ENCODE measurements around the gene DALRD3.
A peak's percentile ranks its signal among the peaks of the same experiment; 100 is the strongest.

Gene DALRD3

DNA sequence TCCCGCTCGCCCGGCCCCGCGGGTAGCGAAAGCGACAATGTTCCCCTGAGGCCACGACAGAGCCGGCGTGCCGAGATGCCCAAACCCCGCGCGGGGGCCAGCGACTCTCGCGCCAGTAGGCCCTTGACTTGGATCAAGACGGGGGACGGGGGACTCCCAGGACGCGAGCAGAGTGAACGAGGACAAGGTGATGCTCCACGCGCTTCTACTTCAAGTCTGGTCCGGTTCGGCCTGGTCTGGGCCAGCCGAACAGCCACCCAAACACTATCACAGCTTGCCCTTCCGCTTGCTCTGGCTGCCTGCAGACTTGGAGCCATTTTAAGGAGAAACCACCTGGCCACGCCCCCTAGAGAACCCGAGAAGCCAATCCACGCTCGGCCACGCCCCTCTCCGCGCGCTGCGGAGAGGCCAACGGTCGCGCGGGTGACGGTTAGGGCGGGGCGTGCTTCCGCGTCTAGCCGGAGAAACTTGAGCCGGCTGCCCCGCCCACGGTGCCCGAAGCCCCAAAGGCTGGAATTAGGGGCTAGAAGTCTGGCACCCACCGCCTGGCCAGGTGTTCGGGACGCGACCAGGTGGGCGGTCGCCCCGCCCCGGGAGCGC is 2.9 kb upstream of the DALRD3 start:
- peaks cover 17% of the 10 kb centered on the region for H3K4me1 ChIP-seq (ENCODE audit: control insufficient read depth, insufficient read depth, low read length)
- H3K27ac ChIP-seq (ENCODE audit: low read depth, low read length), result peak overlapping the region; percentile 98

GRCh38 chr3:49020330-49021212 is 2.2 kb upstream of the DALRD3 start:
- no peaks in the 10 kb centered on the region for H3K27me3 ChIP-seq (ENCODE audit: control insufficient read depth, insufficient read depth, low read length)
- H3K9ac ChIP-seq (ENCODE audit: low read depth, low read length), result peak overlapping the region; percentile 91
- peaks cover 17% of the 10 kb centered on the region for H3K4me1 ChIP-seq (ENCODE audit: control insufficient read depth, insufficient read depth, low read length)
- peak overlapping the region; percentile 90 for H3K4me3 ChIP-seq (ENCODE audit: low read depth, low read length)
- H3K27ac ChIP-seq (ENCODE audit: low read depth, low read length), result peak overlapping the region; percentile 98
- no peaks in the 10 kb centered on the region for H3K9me3 ChIP-seq (ENCODE audit: control insufficient read depth, insufficient read depth, low read length)
- peaks cover 37% of the 10 kb centered on the region for H3K36me3 ChIP-seq (ENCODE audit: control insufficient read depth, insufficient read depth, low read length)

More for the DNA sequence above, 2.9 kb upstream of the DALRD3 start:
- H3K4me3 ChIP-seq (ENCODE audit: low read depth, low read length), result peak overlapping the region; percentile 90
- peaks cover 37% of the 10 kb centered on the region for H3K36me3 ChIP-seq (ENCODE audit: control insufficient read depth, insufficient read depth, low read length)
- no peaks in the 10 kb centered on the region for H3K27me3 ChIP-seq (ENCODE audit: control insufficient read depth, insufficient read depth, low read length)
- H3K9ac ChIP-seq (ENCODE audit: low read depth, low read length), result peak overlapping the region; percentile 91
- H3K9me3 ChIP-seq (ENCODE audit: control insufficient read depth, insufficient read depth, low read length), result no peaks in the 10 kb centered on the region

DNA sequence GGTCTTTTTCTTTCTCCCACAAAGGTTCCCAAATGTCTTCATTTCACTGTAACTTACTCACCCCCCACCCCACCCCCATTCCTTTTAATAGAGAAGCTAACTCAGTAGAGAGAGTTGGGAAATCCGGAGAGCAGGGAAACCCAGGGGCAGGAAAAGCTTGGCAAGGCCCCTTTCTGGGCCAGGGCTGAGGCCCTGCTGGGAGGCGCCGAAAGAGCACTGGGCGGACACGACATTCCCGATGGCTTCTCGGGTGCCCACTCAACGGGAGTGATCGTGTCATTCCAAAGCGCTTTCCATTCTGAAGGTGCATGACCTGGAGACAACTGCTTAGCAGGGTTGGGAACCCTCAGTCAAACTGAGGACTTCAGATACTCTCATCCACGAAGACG is 1.6 kb upstream of the DALRD3 start:
- no peaks in the 10 kb centered on the region for H3K9me3 ChIP-seq (ENCODE audit: control insufficient read depth, insufficient read depth, low read length)
- H3K4me1 ChIP-seq (ENCODE audit: control insufficient read depth, insufficient read depth, low read length), result peaks cover 17% of the 10 kb centered on the region
- no peaks in the 10 kb centered on the region for H3K27me3 ChIP-seq (ENCODE audit: control insufficient read depth, insufficient read depth, low read length)
- peak overlapping the region; percentile 90 for H3K4me3 ChIP-seq (ENCODE audit: low read depth, low read length)
- H3K9ac ChIP-seq (ENCODE audit: low read depth, low read length), result no peak overlapping the region
- H3K36me3 ChIP-seq (ENCODE audit: control insufficient read depth, insufficient read depth, low read length), result peaks cover 37% of the 10 kb centered on the region
- peak overlapping the region; percentile 98 for H3K27ac ChIP-seq (ENCODE audit: low read depth, low read length)

DNA sequence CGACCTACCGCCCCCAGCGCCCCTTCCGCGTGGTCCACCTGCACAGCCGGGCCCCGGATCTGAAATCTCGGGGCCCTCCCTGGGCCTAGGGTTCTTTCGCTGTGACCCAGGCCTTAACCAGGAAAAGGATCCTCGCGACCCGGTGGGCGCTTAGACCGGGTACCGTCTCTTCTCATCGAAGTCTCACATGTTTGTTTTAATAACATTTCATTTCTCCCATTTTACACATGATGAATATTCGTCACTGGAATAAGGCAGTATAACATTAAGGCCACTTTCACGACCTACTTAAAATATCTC is 277 bp upstream of the DALRD3 start:
- peaks cover 17% of the 10 kb centered on the region for H3K4me1 ChIP-seq (ENCODE audit: control insufficient read depth, insufficient read depth, low read length)
- peak overlapping the region; percentile 48 for H3K9ac ChIP-seq (ENCODE audit: low read depth, low read length)
- H3K4me3 ChIP-seq (ENCODE audit: low read depth, low read length), result peak overlapping the region; percentile 82
- peak overlapping the region; percentile 77 for H3K27ac ChIP-seq (ENCODE audit: low read depth, low read length)
- no peaks in the 10 kb centered on the region for H3K9me3 ChIP-seq (ENCODE audit: control insufficient read depth, insufficient read depth, low read length)
- no peaks in the 10 kb centered on the region for H3K27me3 ChIP-seq (ENCODE audit: control insufficient read depth, insufficient read depth, low read length)
- peaks cover 37% of the 10 kb centered on the region for H3K36me3 ChIP-seq (ENCODE audit: control insufficient read depth, insufficient read depth, low read length)

- Histone ChIP-seq H3K9ac (ENCODE audit: low read depth, low read length) (peak overlapping the region; percentile 48; the same call in 1 of the 2 replicates), H3K4me1 (ENCODE audit: control insufficient read depth, insufficient read depth, low read length) (peaks cover 12% of the 10 kb centered on the region), H3K27ac (ENCODE audit: low read depth, low read length) (peak overlapping the region; percentile 77), H3K27me3 (ENCODE audit: control insufficient read depth, insufficient read depth, low read length) (no peaks in the 10 kb centered on the region), H3K36me3 (ENCODE audit: control insufficient read depth, insufficient read depth, low read length) (peaks cover 42% of the 10 kb centered on the region), H3K9me3 (ENCODE audit: control insufficient read depth, insufficient read depth, low read length) (no peaks in the 10 kb centered on the region), H3K4me3 (ENCODE audit: low read depth, low read length) (peak overlapping the region; percentile 82)
These were observed 980 bp downstream of the DALRD3 start for GRCh38 chr3:49017229-49017970.

DNA sequence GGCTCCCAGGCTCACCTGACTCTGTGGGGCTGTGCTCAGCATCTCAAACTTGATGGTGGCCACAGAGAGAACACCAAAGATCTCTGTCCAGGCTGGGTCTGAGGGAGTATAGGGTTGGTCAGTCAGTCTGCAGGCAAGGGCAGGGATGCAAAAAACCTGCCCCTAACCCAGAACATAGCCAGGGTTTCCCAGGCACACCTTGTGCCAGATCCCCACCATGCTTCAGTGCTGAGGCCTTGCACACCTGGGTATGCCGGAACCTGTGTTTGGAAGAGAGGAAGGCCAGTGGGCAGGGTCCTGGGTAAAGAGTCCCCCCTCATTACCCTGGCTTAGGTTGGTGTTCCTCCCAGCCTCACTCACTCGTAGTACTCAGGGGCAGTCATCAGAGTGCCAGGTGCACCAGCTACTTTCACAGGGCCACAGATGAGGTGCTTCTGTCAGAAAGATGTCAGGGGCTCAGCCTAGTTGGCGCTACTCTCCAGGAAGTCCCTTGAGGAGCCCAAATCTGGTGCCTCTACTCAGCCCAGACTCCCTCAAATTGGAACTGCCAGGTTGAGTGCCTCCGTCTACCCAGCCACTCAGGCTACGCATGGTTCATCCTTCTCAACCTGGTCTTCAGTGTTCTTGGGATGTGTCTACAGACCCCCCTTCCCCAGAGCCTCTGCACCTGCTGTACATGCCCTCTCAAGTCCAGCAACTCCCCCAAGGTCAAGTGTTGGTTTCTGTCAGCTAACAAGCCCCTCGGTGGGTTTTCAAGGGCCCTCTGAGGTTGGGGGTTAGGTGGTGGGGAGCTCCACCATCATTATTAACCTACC is 1.8 kb downstream of the DALRD3 start:
- H3K4me1 ChIP-seq (ENCODE audit: control insufficient read depth, insufficient read depth, low read length), result peaks cover 12% of the 10 kb centered on the region
- H3K9ac ChIP-seq (ENCODE audit: low read depth, low read length), result no peak overlapping the region
- no peak overlapping the region for H3K27ac ChIP-seq (ENCODE audit: low read depth, low read length)
- no peaks in the 10 kb centered on the region for H3K9me3 ChIP-seq (ENCODE audit: control insufficient read depth, insufficient read depth, low read length)
- H3K27me3 ChIP-seq (ENCODE audit: control insufficient read depth, insufficient read depth, low read length), result no peaks in the 10 kb centered on the region
- peaks cover 50% of the 10 kb centered on the region for H3K36me3 ChIP-seq (ENCODE audit: control insufficient read depth, insufficient read depth, low read length)
- no peak overlapping the region for H3K4me3 ChIP-seq (ENCODE audit: low read depth, low read length)

GRCh38 chr3:49015765-49016164 is 2.6 kb downstream of the DALRD3 start:
- Histone ChIP-seq H3K9me3 (ENCODE audit: control insufficient read depth, insufficient read depth, low read length) (no peaks in the 10 kb centered on the region), H3K27ac (ENCODE audit: low read depth, low read length) (no peak overlapping the region), H3K4me3 (ENCODE audit: low read depth, low read length) (no peak overlapping the region), H3K36me3 (ENCODE audit: control insufficient read depth, insufficient read depth, low read length) (peaks cover 56% of the 10 kb centered on the region), H3K27me3 (ENCODE audit: control insufficient read depth, insufficient read depth, low read length) (no peaks in the 10 kb centered on the region), H3K4me1 (ENCODE audit: control insufficient read depth, insufficient read depth, low read length) (peaks cover 12% of the 10 kb centered on the region), H3K9ac (ENCODE audit: low read depth, low read length) (no peak overlapping the region)

DNA sequence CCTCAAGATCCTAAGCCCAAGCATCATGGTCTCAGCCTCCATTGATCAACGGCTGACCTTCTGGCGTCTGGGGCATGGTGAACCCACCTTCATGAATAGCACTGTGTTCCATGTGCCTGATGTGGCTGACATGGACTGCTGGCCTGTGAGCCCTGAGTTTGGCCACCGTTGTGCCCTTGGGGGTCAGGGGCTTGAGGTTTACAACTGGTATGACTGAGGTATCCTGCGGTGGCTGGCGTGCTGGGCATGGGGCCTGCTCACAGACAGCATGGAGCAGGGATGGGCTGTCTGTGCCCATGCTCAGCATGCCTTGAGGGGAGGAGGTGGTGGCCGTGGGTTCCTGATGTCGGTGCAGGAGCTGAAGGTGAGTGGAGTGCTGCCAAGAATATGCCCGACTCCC is 3.3 kb downstream of the DALRD3 start:
- H3K36me3 ChIP-seq (ENCODE audit: control insufficient read depth, insufficient read depth, low read length), result peaks cover 56% of the 10 kb centered on the region
- H3K27ac ChIP-seq (ENCODE audit: low read depth, low read length), result no peak overlapping the region
- no peak overlapping the region for H3K9ac ChIP-seq (ENCODE audit: low read depth, low read length)
- H3K4me1 ChIP-seq (ENCODE audit: control insufficient read depth, insufficient read depth, low read length), result peaks cover 9% of the 10 kb centered on the region
- H3K27me3 ChIP-seq (ENCODE audit: control insufficient read depth, insufficient read depth, low read length), result no peaks in the 10 kb centered on the region
- H3K9me3 ChIP-seq (ENCODE audit: control insufficient read depth, insufficient read depth, low read length), result no peaks in the 10 kb centered on the region
- H3K4me3 ChIP-seq (ENCODE audit: low read depth, low read length), result no peak overlapping the region

DNA sequence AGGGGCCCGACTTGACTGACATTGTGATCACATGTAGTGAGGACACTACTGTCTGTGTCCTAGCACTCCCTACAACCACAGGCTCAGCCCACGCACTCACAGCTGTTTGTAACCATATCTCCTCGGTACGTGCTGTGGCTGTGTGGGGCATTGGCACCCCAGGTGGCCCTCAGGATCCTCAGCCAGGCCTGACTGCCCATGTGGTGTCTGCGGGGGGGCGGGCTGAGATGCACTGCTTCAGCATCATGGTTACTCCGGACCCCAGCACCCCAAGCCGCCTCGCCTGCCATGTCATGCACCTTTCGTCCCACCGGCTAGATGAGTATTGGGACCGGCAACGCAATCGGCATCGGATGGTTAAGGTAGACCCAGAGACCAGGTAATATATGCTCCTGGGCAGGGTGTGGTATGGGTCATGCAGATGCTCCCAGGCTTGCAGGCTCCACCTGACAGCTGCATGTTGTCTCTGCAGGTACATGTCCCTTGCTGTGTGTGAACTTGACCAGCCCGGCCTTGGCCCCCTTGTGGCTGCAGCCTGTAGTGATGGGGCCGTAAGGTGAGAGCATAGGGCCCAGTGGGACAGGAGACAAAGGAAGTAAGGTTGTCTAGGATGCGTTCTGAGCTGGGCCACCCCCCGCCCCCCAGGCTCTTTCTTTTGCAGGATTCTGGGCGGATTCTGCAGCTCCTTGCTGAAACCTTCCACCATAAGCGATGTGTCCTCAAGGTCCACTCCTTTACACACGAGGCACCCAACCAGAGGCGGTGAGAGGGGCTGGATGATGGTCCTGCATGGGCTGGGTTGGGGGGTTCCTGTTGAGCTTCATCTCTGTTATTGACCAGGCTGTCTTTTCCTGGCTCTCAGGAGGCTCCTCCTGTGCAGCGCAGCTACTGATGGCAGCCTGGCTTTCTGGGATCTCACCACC is 4.4 kb downstream of the DALRD3 start:
- Histone ChIP-seq H3K9me3 (ENCODE audit: control insufficient read depth, insufficient read depth, low read length) (no peaks in the 10 kb centered on the region), H3K4me1 (ENCODE audit: control insufficient read depth, insufficient read depth, low read length) (peaks cover 6% of the 10 kb centered on the region; the same call in 1 of the 2 replicates), H3K36me3 (ENCODE audit: control insufficient read depth, insufficient read depth, low read length) (peaks cover 61% of the 10 kb centered on the region), H3K27me3 (ENCODE audit: control insufficient read depth, insufficient read depth, low read length) (no peaks in the 10 kb centered on the region), H3K4me3 (ENCODE audit: low read depth, low read length) (no peak overlapping the region), H3K9ac (ENCODE audit: low read depth, low read length) (no peak overlapping the region), H3K27ac (ENCODE audit: low read depth, low read length) (no peak overlapping the region)

All from HUES48 (cell line).